SU-DHL-6 (cell line): Measurements from ENCODE around the gene STRN.

Experiments
- CTCF ChIP-seq: fragments of 200-600 bp; sonication (generic); IDR thresholded peaks from one replicate; pipeline ENCODE4 v1.5.1; 2017; ENCODE audit warnings: antibody characterized with exemption, mild to moderate bottlenecking, low read length, moderate library complexity; ENCODE audit not compliant: insufficient read depth, poor library complexity, severe bottlenecking
- EZH2phosphoT487 ChIP-seq: fragments of 200-600 bp; sonication (generic), shearing (Covaris generic); conservative IDR thresholded peaks from 2 replicates; pipeline ENCODE4 v1.6.1; 2018; ENCODE audit warnings: mild to moderate bottlenecking, antibody characterized with exemption, low read length, moderate library complexity, mixed read lengths

- TF ChIP-seq CTCF (no peak), EZH2phosphoT487 (no peak)
These were observed at the start of gene STRN for GRCh38 chr2:36966370-36967235.
